ENCODE results near the gene ARL13B. TPM values are rescaled to one million over a fixed set of nuclear protein-coding genes. Genes with fewer than 3 reads are reported as not detected.
"Not testable (repeated sequence)": the region's sequence is repeated elsewhere in the genome, so short reads cannot be mapped to it uniquely, and the experiment has no call there.

ARL13B gene
- total RNA-seq, 1 experiment from 2014 or later, result 9.3 TPM

GRCh38 chr3:93937485-93937884 is 42.5 kb upstream of the ARL13B start:
- peaks cover 26% of the 10 kb centered on the region for H3K36me3 Mint-ChIP-seq

GRCh38 chr3:93949958-93950357 is 30.0 kb upstream of the ARL13B start:
- peaks cover 70% of the 10 kb centered on the region for H3K9me3 Mint-ChIP-seq
- ATAC-seq; CTCF ChIA-PET; H3K27ac Mint-ChIP-seq; H3K4me1 Mint-ChIP-seq; H3K4me3 Mint-ChIP-seq; DNase-seq (ENCODE audit: low spot score); POLR2A ChIA-PET: not testable (repeated sequence)
- H3K27me3 Mint-ChIP-seq (ENCODE audit: low read depth), result peaks cover 23% of the 10 kb centered on the region
- H3K36me3 Mint-ChIP-seq, result peaks cover 87% of the 10 kb centered on the region

More at GRCh38 chr3:93937485-93937884, 42.5 kb upstream of the ARL13B start:
- peaks cover 27% of the 10 kb centered on the region for H3K9me3 Mint-ChIP-seq
- H3K27me3 Mint-ChIP-seq (ENCODE audit: low read depth); DNase-seq (ENCODE audit: low spot score); POLR2A ChIA-PET; H3K4me3 Mint-ChIP-seq; H3K27ac Mint-ChIP-seq; H3K4me1 Mint-ChIP-seq; CTCF ChIA-PET; ATAC-seq: not testable (repeated sequence)

DNA sequence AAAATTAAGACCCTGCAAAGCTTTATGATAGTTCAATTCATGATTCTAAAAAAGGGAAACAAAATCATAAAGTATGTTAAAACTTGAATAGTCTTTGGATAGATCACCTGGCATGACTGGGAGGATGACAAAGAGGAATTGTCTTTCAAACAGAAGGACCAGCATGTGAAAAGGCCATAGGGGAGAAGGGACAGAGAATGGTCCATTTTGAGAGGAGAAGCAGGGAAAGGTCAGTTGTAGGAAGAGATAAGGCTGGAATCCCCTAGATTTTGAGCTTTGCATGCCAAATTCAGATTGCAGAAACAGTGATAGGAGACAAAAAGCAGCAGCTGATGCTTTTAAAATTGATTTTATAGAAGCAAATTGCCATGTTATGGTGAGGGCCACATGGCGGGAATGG is 18.9 kb upstream of the ARL13B start:
- peaks cover 77% of the 10 kb centered on the region for H3K9me3 Mint-ChIP-seq
- no peak overlapping the region for H3K27ac Mint-ChIP-seq

More for the DNA sequence above, 18.9 kb upstream of the ARL13B start:
- POLR2A ChIA-PET, result no interaction called here
- CTCF ChIA-PET, result no interaction called here
- no peak for ATAC-seq
- peaks cover 2% of the 10 kb centered on the region for H3K27me3 Mint-ChIP-seq (ENCODE audit: low read depth)
- no peak overlapping the region for H3K4me3 Mint-ChIP-seq
- no peaks in the 10 kb centered on the region for H3K4me1 Mint-ChIP-seq
- TF ChIP-seq JUN (CRISPR knock-in tag; IDR thresholded peaks at IDR 0.05), result no peak
- TF ChIP-seq ESRRA (CRISPR knock-in tag; IDR thresholded peaks at IDR 0.05; ENCODE audit: borderline replicate concordance), result no peak
- no peak for TF ChIP-seq FOXP1 (CRISPR knock-in tag; IDR thresholded peaks at IDR 0.05; ENCODE audit: borderline replicate concordance)
- TF ChIP-seq ZNF138 (CRISPR knock-in tag; conservative IDR thresholded peaks at IDR 0.05), result no peak
- TF ChIP-seq JAZF1 (CRISPR knock-in tag; IDR thresholded peaks at IDR 0.05), result no peak
- TF ChIP-seq, protein P1, sequence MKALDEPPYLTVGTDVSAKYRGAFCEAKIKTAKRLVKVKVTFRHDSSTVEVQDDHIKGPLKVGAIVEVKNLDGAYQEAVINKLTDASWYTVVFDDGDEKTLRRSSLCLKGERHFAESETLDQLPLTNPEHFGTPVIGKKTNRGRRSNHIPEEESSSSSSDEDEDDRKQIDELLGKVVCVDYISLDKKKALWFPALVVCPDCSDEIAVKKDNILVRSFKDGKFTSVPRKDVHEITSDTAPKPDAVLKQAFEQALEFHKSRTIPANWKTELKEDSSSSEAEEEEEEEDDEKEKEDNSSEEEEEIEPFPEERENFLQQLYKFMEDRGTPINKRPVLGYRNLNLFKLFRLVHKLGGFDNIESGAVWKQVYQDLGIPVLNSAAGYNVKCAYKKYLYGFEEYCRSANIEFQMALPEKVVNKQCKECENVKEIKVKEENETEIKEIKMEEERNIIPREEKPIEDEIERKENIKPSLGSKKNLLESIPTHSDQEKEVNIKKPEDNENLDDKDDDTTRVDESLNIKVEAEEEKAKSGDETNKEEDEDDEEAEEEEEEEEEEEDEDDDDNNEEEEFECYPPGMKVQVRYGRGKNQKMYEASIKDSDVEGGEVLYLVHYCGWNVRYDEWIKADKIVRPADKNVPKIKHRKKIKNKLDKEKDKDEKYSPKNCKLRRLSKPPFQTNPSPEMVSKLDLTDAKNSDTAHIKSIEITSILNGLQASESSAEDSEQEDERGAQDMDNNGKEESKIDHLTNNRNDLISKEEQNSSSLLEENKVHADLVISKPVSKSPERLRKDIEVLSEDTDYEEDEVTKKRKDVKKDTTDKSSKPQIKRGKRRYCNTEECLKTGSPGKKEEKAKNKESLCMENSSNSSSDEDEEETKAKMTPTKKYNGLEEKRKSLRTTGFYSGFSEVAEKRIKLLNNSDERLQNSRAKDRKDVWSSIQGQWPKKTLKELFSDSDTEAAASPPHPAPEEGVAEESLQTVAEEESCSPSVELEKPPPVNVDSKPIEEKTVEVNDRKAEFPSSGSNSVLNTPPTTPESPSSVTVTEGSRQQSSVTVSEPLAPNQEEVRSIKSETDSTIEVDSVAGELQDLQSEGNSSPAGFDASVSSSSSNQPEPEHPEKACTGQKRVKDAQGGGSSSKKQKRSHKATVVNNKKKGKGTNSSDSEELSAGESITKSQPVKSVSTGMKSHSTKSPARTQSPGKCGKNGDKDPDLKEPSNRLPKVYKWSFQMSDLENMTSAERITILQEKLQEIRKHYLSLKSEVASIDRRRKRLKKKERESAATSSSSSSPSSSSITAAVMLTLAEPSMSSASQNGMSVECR (CRISPR knock-in tag; IDR thresholded peaks at IDR 0.05; ENCODE audit: borderline replicate concordance), result no peak
- TF ChIP-seq, protein P2, sequence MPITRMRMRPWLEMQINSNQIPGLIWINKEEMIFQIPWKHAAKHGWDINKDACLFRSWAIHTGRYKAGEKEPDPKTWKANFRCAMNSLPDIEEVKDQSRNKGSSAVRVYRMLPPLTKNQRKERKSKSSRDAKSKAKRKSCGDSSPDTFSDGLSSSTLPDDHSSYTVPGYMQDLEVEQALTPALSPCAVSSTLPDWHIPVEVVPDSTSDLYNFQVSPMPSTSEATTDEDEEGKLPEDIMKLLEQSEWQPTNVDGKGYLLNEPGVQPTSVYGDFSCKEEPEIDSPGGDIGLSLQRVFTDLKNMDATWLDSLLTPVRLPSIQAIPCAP (CRISPR knock-in tag; IDR thresholded peaks at IDR 0.05), result no peak
- TF ChIP-seq, protein P3, sequence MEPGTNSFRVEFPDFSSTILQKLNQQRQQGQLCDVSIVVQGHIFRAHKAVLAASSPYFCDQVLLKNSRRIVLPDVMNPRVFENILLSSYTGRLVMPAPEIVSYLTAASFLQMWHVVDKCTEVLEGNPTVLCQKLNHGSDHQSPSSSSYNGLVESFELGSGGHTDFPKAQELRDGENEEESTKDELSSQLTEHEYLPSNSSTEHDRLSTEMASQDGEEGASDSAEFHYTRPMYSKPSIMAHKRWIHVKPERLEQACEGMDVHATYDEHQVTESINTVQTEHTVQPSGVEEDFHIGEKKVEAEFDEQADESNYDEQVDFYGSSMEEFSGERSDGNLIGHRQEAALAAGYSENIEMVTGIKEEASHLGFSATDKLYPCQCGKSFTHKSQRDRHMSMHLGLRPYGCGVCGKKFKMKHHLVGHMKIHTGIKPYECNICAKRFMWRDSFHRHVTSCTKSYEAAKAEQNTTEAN (CRISPR knock-in tag; IDR thresholded peaks at IDR 0.05), result no peak
- no peak for TF ChIP-seq OVOL2 (CRISPR knock-in tag; IDR thresholded peaks at IDR 0.05; ENCODE audit: borderline replicate concordance)
- no peak for TF ChIP-seq ZNF512 (CRISPR knock-in tag; IDR thresholded peaks at IDR 0.05; ENCODE audit: borderline replicate concordance)
- TF ChIP-seq STAT6 (CRISPR knock-in tag; conservative IDR thresholded peaks at IDR 0.05; ENCODE audit: low read depth), result no peak
- TF ChIP-seq ZNF671 (CRISPR knock-in tag; IDR thresholded peaks at IDR 0.05), result no peak
- TF ChIP-seq ATF1 (CRISPR knock-in tag; IDR thresholded peaks at IDR 0.05), result no peak
- TF ChIP-seq MXD4 (CRISPR knock-in tag; IDR thresholded peaks at IDR 0.05; ENCODE audit: borderline replicate concordance), result no peak
- TF ChIP-seq, protein P4, sequence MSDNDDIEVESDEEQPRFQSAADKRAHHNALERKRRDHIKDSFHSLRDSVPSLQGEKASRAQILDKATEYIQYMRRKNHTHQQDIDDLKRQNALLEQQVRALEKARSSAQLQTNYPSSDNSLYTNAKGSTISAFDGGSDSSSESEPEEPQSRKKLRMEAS (CRISPR knock-in tag; IDR thresholded peaks at IDR 0.05), result no peak
- no peak for TF ChIP-seq TEAD1 (CRISPR knock-in tag; IDR thresholded peaks at IDR 0.05)
- no peak for TF ChIP-seq SP1 (CRISPR knock-in tag; conservative IDR thresholded peaks at IDR 0.05)
- no peak for DNase-seq (ENCODE audit: low spot score)
- H3K36me3 Mint-ChIP-seq, result peaks cover 59% of the 10 kb centered on the region

Data from WTC11 (cell line).